Right atrium auricular region (tissue), 2 donors: Measurements from ENCODE around the gene GARIN5B. TPM values are rescaled to one million over a fixed set of nuclear protein-coding genes. Genes with fewer than 3 reads are reported as not detected.
A peak's percentile ranks its signal among the peaks of the same experiment; 100 is the strongest.
"Not testable (repeated sequence)": the region's sequence is repeated elsewhere in the genome, so short reads cannot be mapped to it uniquely, and the experiment has no call there.

ENCODE experiments used
- DNase-seq: peaks from one replicate; pipeline ENCODE4 v3.0.0-alpha.2; 2019; ENCODE audit warnings: low spot score
- H3K27ac ChIP-seq, 2 donors: fragments of 200-600 bp; sonication (generic); 1 replicate in 1 of 2; 2 replicates in 1 of 2; pipeline ENCODE4 v1.5.1; 2016 to 2019
- H3K27me3 ChIP-seq, 2 donors: fragments of 200-600 bp; sonication (generic); one replicate each; pipeline versions ENCODE4 v1.5.1 to v1.6.0; 2017 to 2019
- H3K36me3 ChIP-seq: fragments of 200-600 bp; sonication (generic); one replicate; pipeline ENCODE4 v1.5.1; 2016
- H3K4me1 ChIP-seq, 2 donors: fragments of 200-600 bp; sonication (generic); one replicate each; pipeline versions ENCODE4 v1.5.1 to v1.6.0; 2017 to 2019
- H3K4me3 ChIP-seq, 2 donors: fragments of 200-600 bp; sonication (generic); 1 replicate in 1 of 2; 2 replicates in 1 of 2; pipeline ENCODE4 v1.5.1; 2017 to 2019; ENCODE audit warnings: mild to moderate bottlenecking in 1 of 2, moderate library complexity in 1 of 2
- H3K9me3 ChIP-seq, 2 donors: fragments of 200-600 bp; sonication (generic); one replicate each; pipeline ENCODE4 v1.5.1; 2019
- CTCF ChIP-seq, 2 donors: fragments of 200-600 bp; sonication (generic); IDR thresholded peaks; one replicate each; pipeline ENCODE4 v1.5.1; 2019; ENCODE audit warnings: antibody characterized with exemption in 2 of 2
- total RNA-seq, 2 donors: library from RNA; depleted of rRNA; stranded (reverse); fragments of >200 nt; gene quantifications; one replicate each; pipeline ENCODE4 v1.1.0, GENCODE V29; 2016

Gene GARIN5B
- not detected for total RNA-seq

- no peak for TF ChIP-seq CTCF (IDR thresholded peaks at IDR 0.05)
- H3K27me3 ChIP-seq, result peaks cover under 1 to 2% of the 10 kb centered on the region in 2 donors
Observed at GRCh38 chr19:55362990-55363716, at the start of gene GARIN5B. Gene GARIN5B, minus strand, starts transcription at chr19:55363260. Its CDS starts 194 bp downstream, at chr19:55363066.

GRCh38 chr19:55410168-55410567 is 47.1 kb upstream of the GARIN5B start:
- Histone ChIP-seq H3K9me3 (no peaks in the 10 kb centered on the region), H3K4me3 (no peak overlapping the region), H3K36me3 (peaks cover 9% of the 10 kb centered on the region), H3K27me3 (no peaks in the 10 kb centered on the region), H3K4me1 (peaks cover 0 to 20% of the 10 kb centered on the region in 2 donors), H3K27ac (no peak overlapping the region)
- no peak for TF ChIP-seq CTCF (IDR thresholded peaks at IDR 0.05)
- no peak for DNase-seq

More at GRCh38 chr19:55362990-55363716, at the start of gene GARIN5B:
- DNase-seq, result no peak
- Histone ChIP-seq H3K4me3 (no peak within 1 kb of the TSS), H3K4me1 (no peaks in the 10 kb centered on the region), H3K36me3 (no peaks in the 10 kb centered on the region), H3K9me3 (no peaks in the 10 kb centered on the region), H3K27ac (no peak within 1 kb of the TSS)

- H3K4me3 ChIP-seq, H3K27me3 ChIP-seq, DNase-seq, H3K9me3 ChIP-seq, H3K27ac ChIP-seq: not testable (repeated sequence)
- peaks cover 11% of the 10 kb centered on the region for H3K36me3 ChIP-seq
- peaks cover 0 to 20% of the 10 kb centered on the region in 2 donors for H3K4me1 ChIP-seq
Observed at GRCh38 chr19:55409179-55409578, 46.1 kb upstream of the GARIN5B start.

- no peak for DNase-seq
- Histone ChIP-seq H3K36me3 (peaks cover 17% of the 10 kb centered on the region), H3K4me3 (peak overlapping the region; percentile 22 to 84), H3K27me3 (no peaks in the 10 kb centered on the region), H3K9me3 (no peaks in the 10 kb centered on the region), H3K4me1 (peaks cover 0 to 20% of the 10 kb centered on the region in 2 donors), H3K27ac (peak overlapping the region; percentile 97)
- no peak for TF ChIP-seq CTCF (IDR thresholded peaks at IDR 0.05)
Observed at GRCh38 chr19:55408533-55408872, 45.4 kb upstream of the GARIN5B start.

GRCh38 chr19:55407800-55408532 is 44.9 kb upstream of the GARIN5B start:
- peak; percentile 100 for DNase-seq
- peaks cover 23% of the 10 kb centered on the region for H3K36me3 ChIP-seq
- peak overlapping the region; percentile 63 to 84 for H3K4me3 ChIP-seq
- H3K9me3 ChIP-seq, result no peaks in the 10 kb centered on the region
- peak overlapping the region; percentile 97 for H3K27ac ChIP-seq
- TF ChIP-seq CTCF (IDR thresholded peaks at IDR 0.05), result no peak
- H3K27me3 ChIP-seq, result no peaks in the 10 kb centered on the region
- peaks cover 0 to 20% of the 10 kb centered on the region in 2 donors for H3K4me1 ChIP-seq

GRCh38 chr19:55407550-55407799 is 44.4 kb upstream of the GARIN5B start, which contains the start of gene UBE2S:
Gene UBE2S, minus strand, starts transcription at chr19:55407788. Its CDS starts 199 bp downstream, at chr19:55407589.
- peaks cover 28% of the 10 kb centered on the region for H3K36me3 ChIP-seq
- not testable (repeated sequence) for H3K27me3 ChIP-seq, DNase-seq, H3K9me3 ChIP-seq
- H3K4me3 ChIP-seq, result peak within 1 kb of the TSS; percentile 63 to 84
- H3K27ac ChIP-seq, result peak within 1 kb of the TSS; percentile 97
- H3K4me1 ChIP-seq, result peaks cover 0 to 20% of the 10 kb centered on the region in 2 donors
